HG03565 (cell line): ENCODE measurements around the gene RIN3.

Experiments used
- ATAC-seq: cut with Tn5 transposase; IDR thresholded peaks from one replicate; pipeline ENCODE4 v1.9.1; 2021; ENCODE audit warnings: mild to moderate bottlenecking, moderate library complexity; ENCODE audit not compliant: unreplicated experiment

RIN3 gene

DNA sequence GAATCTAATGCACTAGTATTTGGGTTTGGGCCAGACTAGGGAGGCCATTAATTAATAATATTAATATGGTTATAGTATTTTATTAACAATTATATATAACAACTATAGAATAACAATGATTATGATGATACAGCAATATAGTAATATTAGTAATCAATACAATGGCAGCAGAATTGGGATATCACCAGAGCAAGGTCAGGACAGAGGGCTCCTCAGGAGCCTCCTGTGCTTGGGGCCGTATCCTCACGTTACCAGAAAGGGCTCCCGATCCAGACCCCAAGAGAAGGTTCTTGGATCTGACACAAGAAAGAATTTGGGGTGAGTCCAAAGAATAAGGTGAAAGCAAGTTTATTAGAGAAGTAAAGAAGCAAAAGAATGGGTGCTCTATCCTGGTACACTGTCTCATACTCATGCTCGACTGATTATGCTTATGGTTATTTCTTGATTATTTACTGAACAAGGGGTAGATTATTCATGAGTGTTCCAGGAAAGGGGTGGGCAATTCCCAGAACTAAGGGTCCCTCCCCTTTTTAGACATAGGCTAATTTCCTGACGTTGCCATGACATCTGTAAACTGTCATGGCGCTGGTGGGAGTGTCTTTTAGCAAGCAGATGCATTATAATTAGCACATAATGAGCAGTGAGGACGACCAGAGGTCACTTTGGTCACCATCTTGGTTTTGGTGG lies 61.6 kb downstream of the RIN3 start:
- ATAC-seq: no peak

DNA sequence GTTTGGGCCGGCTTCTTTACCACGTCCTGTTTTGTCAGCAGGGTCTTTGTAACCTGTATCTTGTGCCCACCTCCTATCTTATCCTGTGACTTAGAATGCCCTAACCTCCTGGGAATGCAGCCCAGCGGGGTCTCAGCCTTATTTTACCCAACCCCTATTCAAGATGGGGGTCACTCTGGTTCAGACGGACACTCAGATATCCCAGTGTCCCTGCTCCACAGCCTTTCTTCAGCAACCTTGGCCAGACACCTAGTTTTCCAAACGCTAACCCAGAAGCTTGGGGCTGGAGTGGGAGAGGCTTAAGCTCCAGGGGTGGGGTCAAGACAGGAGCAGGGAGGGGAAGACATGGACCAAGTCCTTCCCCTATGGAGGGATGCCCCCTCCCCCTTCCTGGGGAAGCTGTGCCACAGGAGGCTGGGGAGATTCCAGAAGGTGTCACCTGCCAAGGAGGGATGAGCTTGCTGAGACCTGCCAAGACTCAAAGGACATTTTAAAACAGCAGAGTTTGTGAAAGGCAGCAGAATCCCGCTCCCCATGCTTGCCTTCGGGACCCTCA lies 62.2 kb downstream of the RIN3 start:
- no peak for ATAC-seq

DNA sequence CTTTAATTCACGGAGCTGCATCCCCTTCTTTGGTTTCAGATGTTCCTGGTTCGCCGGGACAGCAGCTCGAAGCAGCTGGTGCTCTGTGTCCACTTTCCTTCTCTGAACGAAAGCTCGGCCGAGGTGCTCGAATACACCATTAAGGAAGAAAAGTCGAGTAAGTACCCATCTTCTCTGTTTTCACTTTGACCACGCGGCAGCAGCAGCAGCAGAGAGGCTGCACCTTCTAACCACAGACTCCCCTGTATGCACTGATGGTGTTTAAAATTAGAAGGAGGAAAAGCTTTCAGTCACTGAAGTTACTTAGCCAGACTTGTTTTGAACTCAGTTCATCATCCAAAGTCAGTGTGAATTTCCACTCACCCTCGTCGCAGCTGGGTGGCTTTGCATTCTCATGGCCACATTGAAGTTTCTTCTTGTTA lies 63.8 kb downstream of the RIN3 start:
- peak; percentile 76 for ATAC-seq

DNA sequence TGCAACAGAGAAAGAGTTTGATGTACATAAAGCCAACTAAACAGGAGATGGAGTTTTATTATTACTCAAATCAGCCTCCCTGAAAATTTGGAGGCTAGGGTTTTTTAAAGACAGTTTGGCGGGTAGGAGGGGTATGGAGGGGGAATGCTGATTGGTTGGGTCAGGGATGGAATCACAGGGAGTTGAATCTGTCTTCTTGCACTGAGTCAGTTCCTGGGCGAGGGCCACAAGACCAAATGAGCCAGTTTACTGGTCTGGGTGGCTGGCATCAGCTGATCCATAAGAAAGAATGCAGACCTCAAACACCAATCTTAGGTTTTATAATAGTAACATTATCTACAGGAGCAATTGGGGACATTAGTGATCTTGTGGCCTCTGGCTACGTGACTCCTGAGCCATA lies 64.9 kb downstream of the RIN3 start:
- ATAC-seq: no peak

DNA sequence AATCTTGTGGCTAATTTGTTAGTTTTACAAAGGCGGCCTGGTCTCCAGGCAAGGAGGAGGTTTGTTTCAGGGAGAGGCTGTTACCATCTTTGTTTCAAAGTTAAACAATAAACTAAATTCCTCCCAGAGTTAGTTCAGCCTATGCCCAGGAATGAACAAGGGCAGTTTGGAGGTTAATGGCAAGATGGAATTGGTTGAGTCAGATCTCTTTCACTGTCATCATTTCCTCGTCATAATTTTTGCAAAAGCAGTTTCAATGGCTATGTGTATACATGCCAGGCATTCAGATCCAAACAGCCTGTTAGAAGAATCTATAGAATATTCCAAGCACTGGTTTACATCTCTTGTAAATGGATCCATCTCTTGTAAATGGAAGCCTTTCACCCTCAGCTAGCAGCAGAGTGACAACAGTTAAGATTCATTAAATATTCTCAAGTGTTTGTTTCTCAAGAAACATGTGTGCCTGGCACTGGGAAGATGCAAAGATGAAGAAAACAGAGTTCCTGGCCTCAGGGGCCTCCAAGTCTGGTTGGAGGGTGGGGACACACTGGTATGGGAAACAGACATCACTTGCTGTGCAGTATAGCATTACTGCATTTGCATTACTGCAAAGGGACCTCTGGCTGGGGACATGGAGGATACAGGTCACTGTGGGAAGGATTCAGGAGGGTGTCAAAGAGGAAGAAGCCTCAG lies 65.8 kb downstream of the RIN3 start:
- no peak for ATAC-seq

DNA sequence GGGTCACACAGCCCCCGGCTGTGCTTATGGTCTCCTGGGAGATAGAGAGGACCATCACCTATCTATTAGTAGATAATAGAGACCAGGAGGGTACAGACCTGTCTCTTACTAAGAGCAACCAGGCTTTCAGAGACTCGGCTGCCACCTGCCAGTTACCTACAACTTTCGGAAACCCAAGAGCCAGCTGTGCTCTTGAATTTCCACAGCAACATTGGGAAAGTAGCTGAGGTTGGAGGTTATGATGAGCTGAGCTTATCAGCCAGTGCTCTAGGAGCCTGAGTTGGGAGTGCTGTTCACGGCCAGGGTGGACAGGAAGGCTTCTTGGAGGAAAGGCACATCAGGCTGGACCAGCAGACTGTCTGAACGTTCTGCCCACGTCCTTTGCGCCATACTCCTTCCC lies 67.6 kb downstream of the RIN3 start:
- no peak for ATAC-seq

DNA sequence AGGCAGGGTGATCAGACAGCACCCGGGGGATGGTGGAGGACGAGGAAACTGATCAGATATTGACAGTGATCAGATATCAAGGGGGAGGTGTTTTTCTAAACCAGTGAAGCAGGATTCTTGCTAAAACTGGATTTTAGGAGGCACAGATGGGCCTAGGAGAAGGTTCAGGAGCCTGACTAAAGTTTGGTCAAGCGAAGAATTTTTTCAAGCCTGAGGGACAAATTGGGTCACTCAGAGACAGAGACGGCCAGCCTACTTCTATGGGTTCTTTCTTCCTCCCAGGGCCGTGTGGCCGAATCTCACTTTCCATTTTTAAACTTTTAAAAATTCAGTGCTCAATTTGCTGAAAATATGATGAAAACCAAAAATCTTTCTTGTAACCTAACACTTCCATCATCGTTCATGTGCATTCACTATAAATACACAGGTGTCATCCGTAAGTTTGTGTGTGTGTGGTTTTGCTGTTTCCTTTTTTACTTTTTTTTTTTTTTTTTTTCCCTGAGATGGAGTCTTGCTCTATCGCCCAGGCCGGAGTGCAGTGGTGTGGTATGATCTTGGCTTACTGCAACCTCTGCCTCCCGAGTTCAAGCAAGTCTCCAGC lies 68.5 kb downstream of the RIN3 start:
- ATAC-seq: no peak

DNA sequence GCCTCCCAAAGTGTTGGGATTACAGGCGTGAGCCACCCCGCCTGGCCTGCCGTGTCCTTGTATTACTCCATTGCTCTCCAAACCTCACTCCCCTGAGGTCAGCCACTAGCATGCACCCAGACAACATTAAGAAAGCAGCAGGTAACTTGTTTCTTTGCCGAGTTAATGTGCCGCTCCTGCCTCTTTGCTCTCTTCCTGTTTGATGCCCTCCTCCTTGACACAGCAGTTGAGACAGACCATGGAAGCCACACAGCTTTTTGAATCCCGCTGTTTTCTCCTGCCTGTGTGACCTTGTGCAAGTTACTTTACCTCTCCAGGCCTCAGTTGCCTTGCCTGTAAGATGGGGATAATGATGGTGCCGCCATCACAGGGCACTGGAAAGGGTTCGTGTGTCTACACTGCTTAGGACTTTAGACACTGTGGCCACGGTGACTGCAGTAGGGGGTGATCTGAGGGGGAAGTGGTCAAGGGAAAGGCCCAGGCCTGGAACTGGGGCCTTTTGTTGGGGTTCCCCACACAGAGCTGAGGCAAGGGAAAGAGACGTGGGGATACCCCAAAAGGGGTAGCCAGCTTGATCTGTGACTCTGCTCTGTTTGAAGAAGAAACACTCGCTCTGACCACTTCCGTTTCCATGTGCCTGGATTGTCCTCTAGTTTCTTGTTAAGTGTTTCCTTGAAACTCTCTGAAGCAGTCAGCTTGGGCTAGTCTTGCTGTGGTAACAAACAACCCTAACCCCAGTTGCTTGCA lies 69.3 kb downstream of the RIN3 start:
- peak; percentile 47 for ATAC-seq

DNA sequence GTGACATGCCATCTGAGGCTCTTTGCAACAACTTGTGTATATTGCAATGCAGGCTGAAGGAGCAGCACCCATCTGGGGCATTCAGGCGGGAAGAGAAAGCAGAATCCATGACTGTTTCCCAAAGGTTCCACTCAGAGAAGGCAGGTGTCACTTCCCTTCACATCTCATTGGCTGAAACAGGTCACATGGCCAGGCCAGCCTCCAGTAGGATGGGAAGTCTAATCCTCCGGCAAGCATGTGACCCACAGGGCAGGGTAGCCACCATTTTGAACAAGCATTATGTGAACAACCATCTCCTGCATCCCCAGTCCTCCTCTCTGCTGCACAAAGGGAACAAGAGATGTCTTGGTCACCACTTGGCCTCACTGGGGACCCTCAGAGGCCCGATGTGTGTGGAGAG lies 70.6 kb downstream of the RIN3 start:
- no peak for ATAC-seq

DNA sequence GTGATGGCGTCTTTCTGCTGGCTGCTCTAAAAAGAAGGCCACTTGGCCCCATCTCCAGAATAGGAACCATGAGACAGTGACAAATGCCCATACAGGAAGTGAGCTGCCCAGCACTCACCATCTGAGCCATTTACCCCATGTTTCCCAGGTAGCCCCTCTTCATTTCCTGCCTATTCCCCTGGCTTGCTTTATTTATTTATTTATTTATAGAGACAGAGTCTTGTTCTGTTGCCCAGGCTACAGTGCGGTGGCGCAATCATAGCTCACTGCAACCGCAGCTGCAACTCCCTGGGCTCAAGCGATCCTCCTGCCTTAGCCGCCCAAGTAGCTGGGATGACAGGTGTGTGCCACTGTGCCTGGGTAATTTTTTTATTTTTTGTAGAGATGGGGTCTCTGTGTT lies 71.2 kb downstream of the RIN3 start:
- no peak for ATAC-seq

DNA sequence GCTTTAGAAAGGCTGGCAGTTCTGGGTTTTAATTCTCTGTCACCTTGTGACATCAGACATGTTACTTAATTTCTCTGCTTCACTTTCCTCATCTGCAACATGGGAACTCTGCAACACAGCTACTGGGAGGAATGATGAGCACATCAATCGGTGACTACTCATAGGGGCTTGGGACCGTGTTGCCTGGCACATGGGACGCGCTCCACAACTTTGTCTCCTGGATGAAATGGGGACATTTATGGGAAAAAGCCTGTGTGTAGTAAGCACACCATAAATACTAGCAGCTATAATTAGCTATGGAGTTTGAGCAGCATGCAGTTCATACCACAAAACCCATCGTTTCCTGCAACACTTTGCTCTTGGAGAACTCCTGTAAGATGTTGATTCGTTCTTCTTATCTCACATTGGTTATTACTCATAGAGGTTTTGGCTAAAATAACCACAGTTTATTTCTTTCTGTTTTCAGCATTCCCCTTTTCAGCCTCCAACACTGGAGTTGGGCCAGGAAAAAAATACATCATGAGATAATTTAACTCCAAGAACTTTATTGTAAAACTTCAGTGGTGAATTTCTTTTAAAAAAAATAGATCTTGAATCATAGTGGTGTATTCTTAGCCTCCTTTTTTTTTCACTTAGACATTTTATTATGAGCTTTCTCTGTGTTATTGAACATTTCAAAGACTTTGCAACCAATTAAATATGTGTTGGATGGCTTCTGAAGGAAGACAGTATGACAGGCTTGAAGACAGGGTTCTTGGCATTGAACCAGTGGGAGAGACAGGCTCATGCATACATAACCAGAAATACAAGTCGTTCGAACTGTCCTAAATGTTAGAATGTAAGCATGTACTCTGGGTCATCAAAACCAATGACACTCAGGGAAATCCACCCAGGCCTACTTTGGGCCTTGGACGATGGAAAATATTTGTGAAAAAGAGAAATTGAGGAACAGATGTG lies 72.7 kb downstream of the RIN3 start:
- ATAC-seq: peak; percentile 25

DNA sequence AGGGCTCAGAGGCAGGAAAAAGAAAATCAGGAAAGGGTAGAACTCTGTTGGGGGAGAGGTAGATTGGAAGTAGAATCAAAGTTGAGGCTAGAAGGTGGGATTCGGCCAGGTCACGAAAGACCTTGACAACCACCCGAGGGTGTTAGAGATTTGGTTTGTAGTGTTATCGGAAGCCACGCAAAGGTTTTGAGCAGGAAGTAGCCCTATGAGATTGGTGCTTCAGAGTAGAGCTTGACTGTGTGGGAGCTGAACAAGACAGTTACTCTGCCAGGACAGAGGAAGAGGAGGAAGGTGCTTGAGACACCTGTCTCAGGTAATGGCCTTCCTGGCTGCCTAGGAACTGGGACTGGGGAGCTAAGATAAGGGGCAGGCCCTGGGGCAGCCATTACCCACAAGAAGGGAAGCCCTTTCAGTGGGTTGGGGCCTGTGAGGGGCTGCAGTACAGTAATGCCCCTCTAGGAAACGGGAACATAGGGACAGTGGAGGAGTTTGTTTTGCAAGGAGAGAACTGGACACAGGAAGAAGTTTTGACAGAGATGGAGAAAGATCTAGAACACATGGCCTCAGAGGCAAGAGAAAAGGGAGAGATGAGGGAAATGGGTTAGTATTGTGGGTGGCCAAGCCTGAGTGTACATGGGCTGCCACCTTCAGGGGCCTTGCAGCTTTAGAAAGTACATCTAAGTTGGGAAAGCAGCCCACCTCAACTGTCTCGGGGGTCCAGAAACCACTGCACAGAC lies 73.5 kb downstream of the RIN3 start:
- no peak for ATAC-seq

DNA sequence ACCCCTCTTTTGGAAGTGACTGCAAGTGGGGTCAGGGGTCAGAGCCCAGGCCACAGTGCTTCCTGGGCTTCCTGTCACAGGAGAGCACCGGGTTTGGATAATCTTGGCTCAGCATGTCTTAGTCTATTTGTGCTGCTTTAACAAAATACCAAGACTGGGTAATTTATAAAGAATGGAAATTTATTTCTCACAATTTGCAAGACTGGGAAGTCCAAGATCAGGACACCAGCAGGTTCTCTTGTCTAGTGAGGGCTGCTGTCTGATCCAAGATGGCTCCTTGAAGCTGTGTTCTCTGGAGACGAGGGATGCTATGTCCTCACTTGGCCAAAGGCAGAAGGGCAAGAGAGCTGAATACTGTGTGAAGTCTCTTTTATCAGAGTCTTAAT lies 74.1 kb downstream of the RIN3 start:
- ATAC-seq: no peak

DNA sequence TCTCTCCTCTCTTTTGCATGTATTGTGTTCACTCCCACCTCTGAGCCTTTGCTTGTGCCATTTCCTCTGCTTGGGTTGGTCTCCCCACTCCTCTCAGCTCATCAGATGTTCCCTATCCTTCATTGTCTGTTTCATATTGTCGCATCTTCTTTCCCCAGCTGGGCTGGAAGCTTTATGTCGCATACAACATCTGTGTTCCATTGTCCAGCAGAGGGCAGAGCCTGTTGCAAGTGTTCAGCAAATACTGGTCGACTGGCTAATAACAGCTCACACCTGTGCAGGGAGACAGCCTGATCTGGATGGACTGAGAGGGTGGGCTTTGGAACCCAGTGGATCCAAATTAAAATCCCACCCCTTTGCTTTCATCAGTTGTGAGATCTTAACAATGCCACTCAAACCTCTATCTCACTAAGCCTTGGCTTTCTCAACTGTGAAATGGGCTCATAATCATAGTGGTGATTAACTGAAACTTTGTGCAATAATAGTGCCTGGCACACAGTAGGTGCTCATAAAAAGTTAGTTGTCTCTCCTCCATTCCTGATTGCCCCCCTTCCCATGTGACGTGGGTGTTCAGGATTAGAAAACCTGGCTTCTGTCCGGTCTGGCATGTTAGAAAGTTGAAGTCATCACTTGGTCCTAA lies 75.8 kb downstream of the RIN3 start:
- ATAC-seq: no peak

DNA sequence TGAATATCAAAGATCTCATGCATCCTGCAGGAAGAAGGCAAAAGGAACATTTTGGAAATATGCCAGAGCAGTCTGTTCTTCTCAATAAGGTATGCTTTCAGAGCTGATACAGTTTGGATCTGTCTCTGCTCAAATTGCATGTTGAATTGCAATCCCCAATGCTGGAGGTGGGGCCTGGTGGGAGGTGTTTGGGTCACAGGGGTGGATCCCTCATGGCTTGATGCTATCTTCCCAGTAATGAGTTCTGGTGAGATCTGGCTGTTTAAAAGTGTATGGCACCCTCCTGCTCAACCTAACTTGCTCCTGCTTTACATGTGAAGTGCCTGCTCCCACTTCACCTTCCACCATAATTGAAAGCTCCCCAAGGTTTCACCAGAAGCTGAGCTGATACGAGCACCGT lies 76.6 kb downstream of the RIN3 start:
- no peak for ATAC-seq

DNA sequence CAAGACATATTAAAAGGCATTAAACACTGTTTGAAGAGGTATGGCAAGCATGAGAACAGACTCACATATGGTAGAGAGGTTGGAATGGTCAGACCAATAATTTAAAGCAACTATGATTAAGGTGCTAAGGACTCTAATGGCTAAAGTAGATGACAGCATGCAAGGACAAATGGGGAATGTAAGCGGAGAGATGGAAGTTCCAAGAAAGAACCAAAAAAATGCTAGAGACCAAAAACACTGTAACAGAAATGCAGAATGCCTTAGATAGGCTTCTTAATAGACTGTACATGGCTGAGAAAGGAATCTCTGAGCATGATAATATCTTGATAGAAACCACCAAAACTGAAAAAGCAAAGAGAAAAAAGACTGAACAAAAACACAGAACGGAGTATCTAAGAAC lies 77.4 kb downstream of the RIN3 start:
- ATAC-seq: no peak

DNA sequence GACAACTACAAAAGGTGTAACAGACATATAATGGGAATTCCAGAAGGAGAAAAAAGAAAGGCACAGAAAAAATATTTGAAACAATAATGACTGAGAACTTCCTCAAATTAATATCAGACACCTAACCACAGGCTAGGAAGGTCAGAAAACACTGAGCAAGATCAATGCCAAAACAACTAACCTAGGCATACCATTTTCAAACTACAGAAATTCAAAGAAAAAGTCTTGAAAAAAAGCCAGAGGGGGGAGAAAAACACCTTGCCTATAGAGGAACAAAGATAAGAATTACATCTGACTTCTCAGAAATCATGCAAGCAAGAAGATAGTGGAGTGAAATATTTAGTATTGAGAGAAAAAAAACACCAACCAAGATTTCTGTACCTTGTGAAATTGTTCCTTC lies 77.8 kb downstream of the RIN3 start:
- no peak for ATAC-seq

DNA sequence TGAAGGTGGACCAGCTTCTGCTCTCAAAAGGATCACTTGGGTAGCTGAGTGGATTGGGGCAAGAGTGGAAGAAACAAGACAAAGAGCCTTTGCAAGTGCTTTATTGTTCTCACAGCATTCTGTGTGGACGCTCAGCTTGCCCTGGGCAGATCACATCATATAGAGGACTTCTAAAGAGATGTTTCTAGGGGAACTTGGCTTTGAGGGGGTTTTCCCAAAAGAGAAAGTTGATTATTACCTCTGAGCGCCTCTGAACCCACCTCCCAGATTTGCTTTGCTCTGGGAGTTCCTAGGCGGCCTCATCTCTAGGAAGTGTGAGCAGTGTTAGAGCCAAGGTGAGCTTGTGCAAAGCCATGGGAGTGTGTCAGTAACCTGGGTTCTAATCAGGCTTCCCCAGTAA lies 81.7 kb downstream of the RIN3 start:
- no peak for ATAC-seq

DNA sequence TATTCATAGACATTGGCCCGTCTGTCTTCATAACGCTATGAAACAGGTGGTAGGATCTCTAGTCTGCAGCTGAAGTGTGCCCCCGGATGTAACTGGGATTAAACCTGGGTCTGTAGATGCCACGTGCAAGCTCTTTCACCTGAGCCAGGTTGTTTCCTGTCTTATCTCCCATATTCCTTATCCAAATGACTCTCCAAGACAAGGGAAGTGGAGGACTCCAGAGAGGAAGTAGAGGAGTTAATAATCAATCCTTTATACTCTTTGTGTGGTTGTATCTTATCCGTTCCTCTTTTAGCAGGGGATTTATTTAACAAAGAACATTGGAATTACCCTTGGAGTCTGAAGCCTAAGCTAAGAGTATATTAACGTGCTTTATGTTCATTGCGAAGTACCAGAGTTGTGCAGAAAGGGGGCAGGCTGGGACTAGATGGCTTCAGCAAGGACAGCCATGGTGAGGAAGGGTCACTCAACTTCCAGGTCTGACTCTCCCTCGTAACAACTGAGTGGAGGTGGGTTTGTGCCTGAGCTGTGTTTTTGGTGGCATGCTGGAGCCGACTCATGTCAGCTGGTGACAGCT lies 82.8 kb downstream of the RIN3 start:
- ATAC-seq: no peak
